Karpas-422 (cell line): ENCODE measurements around the gene SIGLEC9. TPM values are rescaled to one million over a fixed set of nuclear protein-coding genes. Genes with fewer than 3 reads are reported as not detected.

Experiments
- DNase-seq: peaks from one replicate; pipeline ENCODE4 v3.0.0-alpha.2; 2015
- H2AFZ ChIP-seq: fragments of 200-600 bp; sonication (generic); 2 replicates; pipeline ENCODE4 v1.6.1; 2014; ENCODE audit warnings: antibody characterized with exemption, low read length, mixed read lengths
- H3K27ac ChIP-seq: fragments of 200-600 bp; sonication (generic); 2 replicates; pipeline ENCODE4 v1.5.1; 2014; ENCODE audit warnings: mild to moderate bottlenecking, low read length, moderate library complexity
- H3K27me3 ChIP-seq: fragments of 200-600 bp; sonication (generic); 2 replicates; pipeline ENCODE4 v1.6.1; 2014; ENCODE audit warnings: low read length, mixed read lengths
- H3K36me3 ChIP-seq: fragments of 200-600 bp; sonication (generic); 2 replicates; pipeline ENCODE4 v1.6.1; 2014; ENCODE audit warnings: low read length, mixed read lengths; ENCODE audit not compliant: insufficient read depth
- H3K4me1 ChIP-seq: fragments of 200-600 bp; sonication (generic); 2 replicates; pipeline ENCODE4 v1.6.1; 2014; ENCODE audit warnings: mild to moderate bottlenecking, low read length, mixed read lengths
- H3K4me2 ChIP-seq: fragments of 200-600 bp; sonication (generic); 2 replicates; pipeline ENCODE4 v1.6.1; 2014; ENCODE audit warnings: low read length, low read depth, mild to moderate bottlenecking; ENCODE audit not compliant: poor library complexity, severe bottlenecking
- H3K4me3 ChIP-seq: fragments of 200-600 bp; sonication (generic); 2 replicates; pipeline ENCODE4 v1.5.1; 2014; ENCODE audit warnings: mild to moderate bottlenecking, antibody characterized with exemption, low read length, mixed read lengths
- H3K79me2 ChIP-seq: fragments of 200-600 bp; sonication (generic); 2 replicates; pipeline ENCODE4 v1.6.1; 2014; ENCODE audit warnings: mild to moderate bottlenecking, low read length, mixed read lengths
- H3K9ac ChIP-seq: fragments of 200-600 bp; sonication (generic); 2 replicates; pipeline ENCODE4 v1.6.0; 2014; ENCODE audit warnings: low read length
- H3K9me2 ChIP-seq: fragments of 200-600 bp; sonication (generic), shearing (Covaris generic); replicated peaks from 2 replicates; pipeline ENCODE4 v1.6.0; 2014; ENCODE audit warnings: mild to moderate bottlenecking, low read length, moderate library complexity; ENCODE audit not compliant: insufficient read depth
- H3K9me3 ChIP-seq: fragments of 300-700, 200-600 bp; sonication (generic); 2 replicates; pipeline ENCODE4 v1.6.1; 2014; ENCODE audit warnings: low read length, mixed read lengths
- H4K20me1 ChIP-seq: fragments of 200-600 bp; sonication (generic); 2 replicates; pipeline ENCODE4 v1.6.1; 2014; ENCODE audit warnings: mild to moderate bottlenecking, antibody characterized with exemption, low read length, low read depth; ENCODE audit not compliant: insufficient read depth
- total RNA-seq: library from RNA; depleted of rRNA; stranded (reverse); fragments of >200 nt; shearing (Covaris generic); gene quantifications from 2 replicates; pipeline ENCODE4 v1.2.3, GENCODE V29; 2014; ENCODE audit warnings: low replicate concordance

Gene SIGLEC9
- total RNA-seq, 1 experiment from 2014 or later, result not detected

- Histone ChIP-seq H3K4me1 (peaks cover 11% of the 10 kb centered on the region), H3K27me3 (no peaks in the 10 kb centered on the region), H3K9ac (no peak overlapping the region), H3K4me2 (no peak overlapping the region), H3K27ac (no peak overlapping the region), H3K4me3 (no peak overlapping the region), H2AFZ (no peak overlapping the region), H3K9me3 (no peaks in the 10 kb centered on the region), H3K79me2 (no peaks in the 10 kb centered on the region), H3K9me2 (no peaks in the 10 kb centered on the region), H4K20me1 (no peaks in the 10 kb centered on the region; the same call in 1 of the 2 replicates), H3K36me3 (no peaks in the 10 kb centered on the region)
- no peak for DNase-seq
Measured at GRCh38 chr19:51121257-51121656, 3.4 kb upstream of the SIGLEC9 start.

GRCh38 chr19:51122112-51122981, 2.4 kb upstream of the SIGLEC9 start:
- H3K9me2 ChIP-seq, result no peaks in the 10 kb centered on the region
- no peaks in the 10 kb centered on the region for H3K9me3 ChIP-seq
- no peak overlapping the region for H3K9ac ChIP-seq
- no peaks in the 10 kb centered on the region for H3K79me2 ChIP-seq
- H3K27ac ChIP-seq, result no peak overlapping the region
- H2AFZ ChIP-seq, result no peak overlapping the region
- no peak for DNase-seq
- no peaks in the 10 kb centered on the region for H3K36me3 ChIP-seq
- H3K4me3 ChIP-seq, result no peak overlapping the region
- H3K4me1 ChIP-seq, result peaks cover 11% of the 10 kb centered on the region
- H3K27me3 ChIP-seq, result no peaks in the 10 kb centered on the region
- H4K20me1 ChIP-seq, result no peaks in the 10 kb centered on the region; the same call in 1 of the 2 replicates
- H3K4me2 ChIP-seq, result no peak overlapping the region

GRCh38 chr19:51123381-51123800, 1.3 kb upstream of the SIGLEC9 start:
- Histone ChIP-seq H3K27me3 (no peaks in the 10 kb centered on the region), H2AFZ (peak overlapping the region; percentile 31), H4K20me1 (no peaks in the 10 kb centered on the region; the same call in 1 of the 2 replicates), H3K9ac (peak overlapping the region; percentile 32; the same call in 1 of the 2 replicates), H3K36me3 (no peaks in the 10 kb centered on the region), H3K4me1 (peaks cover 11% of the 10 kb centered on the region), H3K9me2 (no peaks in the 10 kb centered on the region), H3K79me2 (no peaks in the 10 kb centered on the region), H3K4me3 (no peak overlapping the region), H3K4me2 (no peak overlapping the region), H3K9me3 (no peaks in the 10 kb centered on the region), H3K27ac (no peak overlapping the region)
- DNase-seq, result peak; percentile 60

GRCh38 chr19:51123802-51124201, 904 bp upstream of the SIGLEC9 start:
- Histone ChIP-seq H3K27me3 (no peaks in the 10 kb centered on the region), H3K4me3 (no peak overlapping the region), H3K36me3 (no peaks in the 10 kb centered on the region), H3K4me1 (peaks cover 11% of the 10 kb centered on the region), H3K4me2 (no peak overlapping the region), H4K20me1 (no peaks in the 10 kb centered on the region; the same call in 1 of the 2 replicates), H3K9ac (peak overlapping the region; percentile 32; the same call in 1 of the 2 replicates), H3K9me3 (no peaks in the 10 kb centered on the region), H3K27ac (no peak overlapping the region), H2AFZ (peak overlapping the region; percentile 31; the same call in 1 of the 2 replicates), H3K9me2 (no peaks in the 10 kb centered on the region), H3K79me2 (no peaks in the 10 kb centered on the region)
- DNase-seq, result no peak

- no peak overlapping the region for H3K4me2 ChIP-seq
- H3K4me1 ChIP-seq, result peaks cover 11% of the 10 kb centered on the region
- no peaks in the 10 kb centered on the region for H3K36me3 ChIP-seq
- no peak overlapping the region; the same call in 1 of the 2 replicates for H3K9ac ChIP-seq
- H3K4me3 ChIP-seq, result no peak overlapping the region
- no peak overlapping the region for H2AFZ ChIP-seq
- H3K27ac ChIP-seq, result no peak overlapping the region
- DNase-seq, result no peak
- no peaks in the 10 kb centered on the region for H3K9me2 ChIP-seq
- H3K9me3 ChIP-seq, result no peaks in the 10 kb centered on the region
- no peaks in the 10 kb centered on the region for H3K27me3 ChIP-seq
- no peaks in the 10 kb centered on the region for H3K79me2 ChIP-seq
- H4K20me1 ChIP-seq, result no peaks in the 10 kb centered on the region; the same call in 1 of the 2 replicates
Measured at GRCh38 chr19:51124216-51124615, 490 bp upstream of the SIGLEC9 start.

- Histone ChIP-seq H3K4me3 (no peak overlapping the region), H3K9me2 (no peaks in the 10 kb centered on the region), H4K20me1 (no peaks in the 10 kb centered on the region; the same call in 1 of the 2 replicates), H3K27ac (no peak overlapping the region), H3K79me2 (no peaks in the 10 kb centered on the region), H2AFZ (no peak overlapping the region), H3K9me3 (no peaks in the 10 kb centered on the region), H3K27me3 (no peaks in the 10 kb centered on the region), H3K4me1 (peaks cover 11% of the 10 kb centered on the region), H3K9ac (no peak overlapping the region), H3K4me2 (no peak overlapping the region), H3K36me3 (no peaks in the 10 kb centered on the region)
- DNase-seq, result no peak
Measured at GRCh38 chr19:51125421-51126075, 842 bp downstream of the SIGLEC9 start.

GRCh38 chr19:51127032-51127431, 2.3 kb downstream of the SIGLEC9 start:
- Histone ChIP-seq H3K4me3 (no peak overlapping the region), H3K79me2 (no peaks in the 10 kb centered on the region), H3K27me3 (no peaks in the 10 kb centered on the region), H3K9me3 (no peaks in the 10 kb centered on the region), H3K36me3 (no peaks in the 10 kb centered on the region), H4K20me1 (no peaks in the 10 kb centered on the region; the same call in 1 of the 2 replicates), H3K4me1 (peaks cover 11% of the 10 kb centered on the region), H3K9me2 (no peaks in the 10 kb centered on the region), H3K9ac (no peak overlapping the region), H3K4me2 (no peak overlapping the region), H3K27ac (no peak overlapping the region), H2AFZ (no peak overlapping the region)
- DNase-seq, result no peak

- no peak for DNase-seq
- Histone ChIP-seq H2AFZ (no peak overlapping the region), H3K4me1 (peaks cover 11% of the 10 kb centered on the region), H3K4me2 (no peak overlapping the region), H3K4me3 (no peak overlapping the region), H3K9me3 (no peaks in the 10 kb centered on the region), H4K20me1 (no peaks in the 10 kb centered on the region; the same call in 1 of the 2 replicates), H3K79me2 (no peaks in the 10 kb centered on the region), H3K9ac (no peak overlapping the region), H3K9me2 (no peaks in the 10 kb centered on the region), H3K27ac (no peak overlapping the region), H3K27me3 (no peaks in the 10 kb centered on the region), H3K36me3 (no peaks in the 10 kb centered on the region)
Measured at GRCh38 chr19:51127755-51128154, 3.0 kb downstream of the SIGLEC9 start.
